HG03175 (cell line): ENCODE measurements around the gene AP4S1.

Source experiments
- ATAC-seq: cut with Tn5 transposase; IDR thresholded peaks from one replicate; pipeline ENCODE4 v1.9.1; 2021; ENCODE audit warnings: mild to moderate bottlenecking, moderate library complexity; ENCODE audit not compliant: unreplicated experiment

AP4S1 gene

GRCh38 chr14:31025367-31026076, at the start of gene AP4S1:
TSS of gene AP4S1 (plus strand) at chr14:31025649. CDS start at chr14:31066197, 40,548 bp downstream.
- ATAC-seq = peak; percentile 21

DNA sequence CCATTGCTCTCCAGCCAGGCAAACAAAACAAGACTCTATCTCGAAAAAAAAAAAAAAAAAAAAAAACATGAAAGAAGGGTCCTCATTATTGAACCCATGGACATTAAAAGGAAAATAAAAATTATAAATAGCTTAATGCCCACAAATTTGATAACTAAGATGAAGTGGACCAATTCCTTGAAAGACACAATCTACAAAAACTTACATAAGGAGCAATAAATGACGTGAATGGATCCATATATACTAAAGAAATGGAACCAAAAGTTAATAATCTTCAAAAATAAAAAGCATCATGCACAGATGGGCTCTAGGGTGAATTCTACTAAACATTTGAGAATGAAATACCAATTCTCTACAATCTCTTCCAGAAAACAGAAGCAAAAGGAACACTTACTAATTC, 47.7 kb upstream of the AP4S1 start:
- ATAC-seq = no peak

DNA sequence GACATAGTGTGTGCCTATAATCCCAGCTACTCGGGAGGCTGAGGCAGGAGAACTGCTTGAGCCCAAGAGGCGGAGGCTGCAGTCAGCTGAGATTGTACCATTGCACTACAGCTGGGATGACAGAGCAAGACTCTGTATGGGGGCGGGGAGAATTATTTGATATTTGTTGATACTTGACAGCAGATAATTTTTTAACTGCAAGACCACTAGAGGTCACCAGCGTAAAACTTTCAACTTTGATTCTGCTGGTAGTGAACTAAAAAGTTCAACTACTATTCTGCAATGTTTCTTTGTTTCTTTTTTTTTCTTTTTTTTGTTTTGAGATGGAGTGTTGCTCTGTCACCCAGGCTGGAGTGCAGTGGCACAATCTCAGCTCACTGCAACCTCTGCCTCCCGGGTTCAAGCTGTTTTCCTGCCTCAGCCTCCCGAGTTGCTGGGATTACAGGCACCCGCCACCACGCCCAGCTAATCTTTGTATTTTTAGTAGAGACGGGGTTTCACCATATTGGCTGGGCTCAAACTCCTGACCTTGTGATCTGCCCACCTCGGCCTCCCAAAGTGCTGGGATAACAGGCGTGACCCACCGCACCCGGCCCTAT, 45.2 kb upstream of the AP4S1 start:
- ATAC-seq = peak; percentile 77

DNA sequence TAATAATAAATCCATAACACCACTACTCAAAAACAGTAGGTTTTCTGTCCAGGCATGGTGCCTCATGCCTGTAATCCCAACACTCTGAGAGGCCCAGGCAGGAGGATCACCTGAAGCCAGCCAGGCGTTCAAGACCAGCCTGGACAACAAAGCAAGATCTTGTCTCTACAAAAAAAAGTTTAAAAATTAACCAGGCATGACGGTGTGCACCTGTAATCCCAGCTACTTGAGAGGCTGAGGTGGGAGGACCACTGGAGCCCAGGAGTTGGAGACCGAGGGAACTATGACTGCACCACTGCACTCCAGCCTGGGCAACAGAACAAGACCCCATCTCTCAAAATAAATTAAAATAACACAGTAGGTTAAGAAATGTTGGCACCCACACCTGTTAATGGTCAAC, 44.5 kb upstream of the AP4S1 start:
- ATAC-seq = no peak

GRCh38 chr14:30982533-30982932, 42.9 kb upstream of the AP4S1 start:
- ATAC-seq = no peak

GRCh38 chr14:30983858-30984257, 41.6 kb upstream of the AP4S1 start:
- ATAC-seq = no peak

DNA sequence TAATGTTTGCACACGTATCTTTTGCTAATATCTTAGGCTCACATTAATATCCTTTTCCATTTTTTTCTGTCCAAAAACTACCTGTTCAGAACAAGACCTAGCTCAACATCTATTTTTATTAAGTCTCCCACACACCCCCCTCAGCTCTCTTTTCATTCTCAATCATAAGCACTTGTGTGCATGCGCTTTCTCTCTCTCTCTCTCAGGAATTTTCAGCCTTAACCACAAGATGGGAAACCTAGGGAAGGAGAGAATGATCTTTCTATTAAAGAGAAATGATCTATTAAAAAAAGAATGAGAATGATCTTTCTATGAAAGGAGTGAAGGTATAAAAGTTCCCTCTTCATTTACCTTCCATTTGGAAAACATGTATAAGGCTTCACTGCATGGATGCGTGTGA, 39.7 kb upstream of the AP4S1 start:
- ATAC-seq = no peak

DNA sequence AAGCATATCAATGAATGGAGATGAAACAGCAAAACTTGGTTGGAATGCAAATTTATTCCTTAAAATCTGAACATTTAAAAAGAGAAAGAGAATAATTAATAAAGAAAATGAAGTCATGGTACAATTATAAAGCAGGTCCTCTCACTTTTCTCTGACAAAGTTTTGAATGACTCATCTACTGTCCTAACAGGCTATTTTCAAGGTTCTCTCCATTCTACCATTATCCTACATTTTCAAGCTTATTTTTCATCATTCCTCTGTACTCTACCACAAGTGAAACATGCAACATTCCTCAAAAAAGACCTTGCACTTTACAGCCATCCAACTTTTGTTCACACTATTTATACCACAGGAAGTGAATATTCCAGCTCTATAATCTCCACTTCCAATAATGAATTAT, 36.9 kb upstream of the AP4S1 start:
- ATAC-seq = no peak

DNA sequence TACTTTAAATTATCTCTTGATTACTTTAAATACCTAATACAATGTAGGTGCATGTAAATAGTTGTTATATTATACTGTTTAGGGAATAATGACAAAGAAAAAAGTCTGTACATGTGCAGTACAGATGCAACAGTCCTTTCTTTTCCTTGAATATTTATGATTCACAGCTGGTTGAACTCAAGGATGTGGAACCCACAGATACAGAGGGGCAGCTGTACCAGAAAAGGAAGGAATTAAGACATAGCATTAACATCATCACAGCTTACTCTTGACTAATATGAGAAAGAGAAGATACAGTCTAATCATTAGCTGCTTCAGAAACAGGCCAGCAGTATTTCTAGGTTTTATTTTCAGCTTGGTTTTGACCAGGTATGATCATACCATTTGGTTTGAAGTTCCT, 34.7 kb upstream of the AP4S1 start:
- no peak for ATAC-seq

GRCh38 chr14:30991408-30991807, 34.0 kb upstream of the AP4S1 start:
- no peak for ATAC-seq

DNA sequence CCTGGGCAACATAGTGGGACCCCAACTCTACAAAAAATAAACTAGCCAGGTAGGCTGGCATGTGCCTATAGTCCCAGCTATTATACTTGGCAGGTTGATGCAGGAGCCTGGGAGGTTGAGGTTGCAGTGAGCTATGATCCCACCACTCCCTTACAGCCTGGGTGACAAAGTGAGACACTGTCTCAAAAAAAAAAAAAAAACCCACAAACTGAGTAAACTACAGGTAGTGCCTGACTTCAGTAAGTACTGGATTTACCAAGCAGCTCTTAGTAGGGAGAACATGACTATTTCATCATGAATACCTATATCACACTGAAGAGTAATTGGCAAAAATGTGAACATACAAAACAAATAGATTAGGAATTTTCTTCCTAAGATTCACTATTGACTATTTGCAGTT, 32.4 kb upstream of the AP4S1 start:
- ATAC-seq = no peak

DNA sequence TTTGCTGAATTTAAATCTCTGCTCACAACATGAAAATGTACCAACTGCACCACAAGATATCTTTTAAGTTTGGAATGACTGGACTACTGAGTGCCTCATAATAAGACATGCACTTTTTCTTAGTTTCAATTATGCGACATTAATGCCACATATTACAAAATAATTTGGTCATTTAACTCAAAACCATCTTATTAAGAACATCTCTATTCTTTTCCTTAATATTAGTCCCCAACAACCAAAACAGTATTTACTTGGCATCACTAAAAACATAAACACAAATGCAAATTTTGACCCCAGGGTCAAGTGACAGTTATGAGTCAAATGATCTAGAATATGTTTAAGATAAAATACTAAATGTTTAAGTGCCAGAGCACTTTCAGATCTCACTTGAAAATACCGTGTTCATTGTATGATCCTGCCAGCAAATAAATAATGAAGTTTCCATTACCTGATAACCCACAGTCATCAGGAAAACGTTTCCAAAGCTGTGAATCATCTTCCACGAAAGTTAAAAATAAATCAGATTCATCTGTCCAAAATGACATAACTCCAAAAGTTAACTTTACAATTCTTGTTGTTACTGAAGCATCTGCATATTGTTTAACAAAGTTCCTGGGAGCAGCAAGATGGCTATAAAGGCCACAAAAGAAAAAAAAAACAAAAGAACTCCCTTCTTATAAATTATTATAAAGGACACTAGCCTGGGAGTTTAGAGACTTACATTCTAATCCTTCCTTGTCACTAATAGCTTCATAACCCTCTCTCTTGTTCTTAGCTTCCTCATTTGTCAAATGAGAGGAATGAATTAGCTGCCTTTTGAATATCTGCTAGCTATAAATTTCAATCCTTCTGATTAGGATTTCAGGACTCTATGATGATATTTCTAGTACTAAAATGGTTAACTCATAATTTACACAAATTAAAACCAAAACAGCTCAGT, 30.5 kb upstream of the AP4S1 start:
- ATAC-seq = peak; percentile 70

DNA sequence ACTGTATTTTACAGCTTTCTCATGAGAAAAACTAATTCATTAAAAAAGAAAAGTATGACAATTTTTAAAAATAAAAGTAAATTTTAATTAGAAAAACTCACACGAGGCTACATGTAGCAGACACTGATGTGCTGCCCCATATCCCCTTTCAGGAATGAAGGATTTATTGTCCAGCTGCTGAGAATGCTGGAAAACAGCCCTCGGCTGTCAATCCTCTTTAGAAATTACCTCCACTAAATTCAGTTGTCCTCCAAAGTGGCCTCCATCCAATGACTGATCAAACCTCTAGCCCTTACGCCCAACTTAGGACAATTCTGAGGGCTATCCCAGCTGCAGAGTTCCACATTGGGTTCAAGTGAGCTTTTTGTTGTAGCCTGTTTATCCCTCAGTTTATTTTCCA, 29.8 kb upstream of the AP4S1 start:
- ATAC-seq = no peak

GRCh38 chr14:30996892-30997659, 28.4 kb upstream of the AP4S1 start:
- ATAC-seq = no peak

- no peak for ATAC-seq
Observed at GRCh38 chr14:30998100-30998706, 27.2 kb upstream of the AP4S1 start.

DNA sequence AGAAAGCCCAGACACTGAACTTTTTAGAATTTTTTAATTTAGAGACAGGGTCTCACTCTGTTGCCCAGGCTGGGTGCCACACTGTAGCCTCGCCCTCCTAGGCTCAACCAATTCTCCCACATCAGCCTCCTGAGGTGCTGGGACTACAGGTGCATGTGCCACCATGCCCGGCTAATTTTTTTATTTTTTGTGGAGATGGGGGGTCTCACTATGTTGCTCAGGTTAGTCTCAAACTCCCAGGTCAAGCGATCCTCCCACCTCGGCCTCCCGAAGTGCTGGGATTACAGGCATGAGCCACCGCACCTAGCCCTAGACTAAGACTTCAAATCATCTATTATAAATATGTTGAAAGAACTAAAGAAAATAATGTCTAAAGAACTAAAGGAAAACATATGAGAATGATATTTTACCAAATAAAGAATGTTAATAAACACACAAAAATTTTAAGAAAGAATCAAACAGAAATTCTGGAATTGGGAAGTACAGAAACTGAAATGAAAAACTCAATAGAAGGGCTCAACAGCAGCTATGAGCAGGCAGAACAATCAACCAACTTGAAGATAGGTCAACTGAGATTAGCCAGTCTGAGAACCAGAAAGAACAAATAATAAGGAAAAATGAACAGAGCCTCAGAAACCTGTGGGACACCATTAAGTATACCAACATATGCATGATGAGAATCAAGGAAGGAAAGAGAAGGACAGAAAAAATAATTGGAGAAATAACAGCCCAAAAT, 26.2 kb upstream of the AP4S1 start:
- no peak for ATAC-seq

- no peak for ATAC-seq
Observed at GRCh38 chr14:31000629-31001338, 24.7 kb upstream of the AP4S1 start.

- no peak for ATAC-seq
Observed at GRCh38 chr14:31001339-31001658, 24.1 kb upstream of the AP4S1 start.

- ATAC-seq = no peak
Observed at GRCh38 chr14:31003284-31003683, 22.2 kb upstream of the AP4S1 start.
